HepG2 (cell line): Measurements from ENCODE around the gene TTC17.

Source experiments
- ZFP1 ChIP-seq: IDR thresholded peaks from 2 replicates; pipeline ENCODE4 v1.6.1; 2016
- ZFP37 ChIP-seq: sonication (generic); formaldehyde crosslinking; IDR thresholded peaks from 2 replicates; pipeline ENCODE4 v1.4.0; 2020; ENCODE audit warnings: missing genetic modification reagents, borderline replicate concordance
- ZNF337 ChIP-seq: sonication (generic); formaldehyde crosslinking; IDR thresholded peaks from 2 replicates; pipeline ENCODE4 v1.5.1; 2020; ENCODE audit warnings: missing genetic modification reagents, low read depth, mild to moderate bottlenecking, borderline replicate concordance
- ZNF501 ChIP-seq: sonication (generic); formaldehyde crosslinking; IDR thresholded peaks from 2 replicates; pipeline ENCODE4 v1.5.1; 2020; ENCODE audit warnings: mild to moderate bottlenecking, moderate library complexity, missing genetic modification reagents
- TF ChIP-seq, protein P1 (sequence below): sonication (generic); formaldehyde crosslinking; IDR thresholded peaks from 2 replicates; pipeline ENCODE4 v1.5.0; 2020; ENCODE audit warnings: mild to moderate bottlenecking, missing genetic modification reagents, moderate library complexity

GRCh38 chr11:43327987-43328386 lies 30.7 kb upstream of the TTC17 start:
- TF ChIP-seq ZNF337 (CRISPR knock-in tag) (no peak), ZNF501 (no peak), ZFP1 (CRISPR knock-in tag) (no peak), ZFP37 (no peak)
- TF ChIP-seq, protein P1, sequence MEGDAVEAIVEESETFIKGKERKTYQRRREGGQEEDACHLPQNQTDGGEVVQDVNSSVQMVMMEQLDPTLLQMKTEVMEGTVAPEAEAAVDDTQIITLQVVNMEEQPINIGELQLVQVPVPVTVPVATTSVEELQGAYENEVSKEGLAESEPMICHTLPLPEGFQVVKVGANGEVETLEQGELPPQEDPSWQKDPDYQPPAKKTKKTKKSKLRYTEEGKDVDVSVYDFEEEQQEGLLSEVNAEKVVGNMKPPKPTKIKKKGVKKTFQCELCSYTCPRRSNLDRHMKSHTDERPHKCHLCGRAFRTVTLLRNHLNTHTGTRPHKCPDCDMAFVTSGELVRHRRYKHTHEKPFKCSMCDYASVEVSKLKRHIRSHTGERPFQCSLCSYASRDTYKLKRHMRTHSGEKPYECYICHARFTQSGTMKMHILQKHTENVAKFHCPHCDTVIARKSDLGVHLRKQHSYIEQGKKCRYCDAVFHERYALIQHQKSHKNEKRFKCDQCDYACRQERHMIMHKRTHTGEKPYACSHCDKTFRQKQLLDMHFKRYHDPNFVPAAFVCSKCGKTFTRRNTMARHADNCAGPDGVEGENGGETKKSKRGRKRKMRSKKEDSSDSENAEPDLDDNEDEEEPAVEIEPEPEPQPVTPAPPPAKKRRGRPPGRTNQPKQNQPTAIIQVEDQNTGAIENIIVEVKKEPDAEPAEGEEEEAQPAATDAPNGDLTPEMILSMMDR (CRISPR knock-in tag) = no peak
